HepG2 (cell line): ENCODE results near the gene TUFM. TPM values are rescaled to one million over a fixed set of nuclear protein-coding genes. Genes with fewer than 3 reads are reported as not detected.

ENCODE experiments used
- CHD4 ChIP-seq: fragments of 200-600 bp; sonication (generic); IDR thresholded peaks from 2 replicates; pipeline ENCODE4 v1.7.0; 2017; ENCODE audit warnings: mild to moderate bottlenecking, low read length, borderline replicate concordance
- ERF ChIP-seq: IDR thresholded peaks from 2 replicates; pipeline ENCODE4 v1.6.1; 2018; ENCODE audit warnings: missing biosample characterization, missing genetic modification reagents
- KMT2A ChIP-seq: sonication (generic); formaldehyde crosslinking; IDR thresholded peaks from 2 replicates; pipeline ENCODE4 v1.4.0; 2020; ENCODE audit warnings: missing genetic modification reagents
- MATR3 ChIP-seq: sonication (generic); formaldehyde crosslinking; IDR thresholded peaks from 2 replicates; pipeline ENCODE4 v1.4.0; 2020; ENCODE audit warnings: missing genetic modification reagents
- RAD21 ChIP-seq: fragments of 450-650 bp; formaldehyde crosslinking; IDR thresholded peaks from 2 replicates; pipeline ENCODE4 v1.5.0; 2020; ENCODE audit warnings: mild to moderate bottlenecking
- ZNF10 ChIP-seq: sonication (generic); formaldehyde crosslinking; IDR thresholded peaks from 2 replicates; pipeline ENCODE4 v1.4.0; 2020; ENCODE audit warnings: mild to moderate bottlenecking, low read depth, missing genetic modification reagents, borderline replicate concordance
- ZNF441 ChIP-seq: sonication (generic); formaldehyde crosslinking; IDR thresholded peaks from 2 replicates; pipeline ENCODE4 v1.7.0; 2021; ENCODE audit warnings: missing genetic modification reagents, borderline replicate concordance
- ZNF589 ChIP-seq: sonication (generic); formaldehyde crosslinking; conservative IDR thresholded peaks from 2 replicates; pipeline ENCODE4 v1.8.0; 2022; ENCODE audit warnings: mild to moderate bottlenecking, moderate library complexity, missing genetic modification reagents
- ZNF607 ChIP-seq: sonication (generic); formaldehyde crosslinking; IDR thresholded peaks from 2 replicates; pipeline ENCODE4 v1.5.1; 2020; ENCODE audit warnings: missing genetic modification reagents, mild to moderate bottlenecking, borderline replicate concordance
- ZNF749 ChIP-seq: sonication (generic); formaldehyde crosslinking; IDR thresholded peaks from 2 replicates; pipeline ENCODE4 v1.8.0; 2022; ENCODE audit warnings: mild to moderate bottlenecking, missing genetic modification reagents, moderate library complexity, borderline replicate concordance
- ZNF841 ChIP-seq: sonication (generic); formaldehyde crosslinking; IDR thresholded peaks from 2 replicates; pipeline ENCODE4 v1.8.1; 2023; ENCODE audit warnings: missing genetic modification reagents, borderline replicate concordance
- polyA plus RNA-seq, 8 experiments: library from polyadenylated mRNA; depleted of rRNA in 3 of 8; stranded (reverse) in 7 of 8; unstranded in 1 of 8; fragments of >200 nt; fragmentation: Illumina TruSeq in 4 of 8; extraction: Trizol in 4 of 8; gene quantifications; 2 replicates each; pipeline versions ENCODE4 v1.2.1 to v1.2.3, GENCODE V29; 2011 to 2016; ENCODE audit warnings: low read depth in 4 of 8, missing spikeins in 1 of 8, mixed read lengths in 1 of 8; ENCODE audit not compliant: insufficient read depth in 1 of 8
- total RNA-seq, 5 experiments: library from RNA; depleted of rRNA; stranded (reverse); fragments of >200 nt; fragmentation: Illumina TruSeq; extraction: Trizol; gene quantifications; 2 replicates each; pipeline ENCODE4 v1.2.3, GENCODE V29; 2016; ENCODE audit warnings: low read depth in 1 of 5
- TF ChIP-seq, protein P1 (sequence below): sonication (generic); formaldehyde crosslinking; IDR thresholded peaks from 2 replicates; pipeline ENCODE4 v1.8.0; 2022; ENCODE audit warnings: missing genetic modification reagents, mild to moderate bottlenecking, inconsistent platforms, borderline replicate concordance
- TF ChIP-seq, protein P2 (sequence below): sonication (generic); formaldehyde crosslinking; IDR thresholded peaks from 2 replicates; pipeline ENCODE4 v1.8.0; 2023; ENCODE audit warnings: mild to moderate bottlenecking, missing genetic modification reagents
- TF ChIP-seq, protein P3 (sequence below): sonication (generic); formaldehyde crosslinking; IDR thresholded peaks from one replicate; pipeline ENCODE4 v1.5.1; 2020; ENCODE audit warnings: mild to moderate bottlenecking, missing genetic modification reagents; ENCODE audit errors: not compliant biosample characterization
- TF ChIP-seq, protein P4 (sequence below): sonication (generic); formaldehyde crosslinking; conservative IDR thresholded peaks from 2 replicates; pipeline ENCODE4 v1.4.0; 2020; ENCODE audit warnings: missing genetic modification reagents

Gene TUFM
- total and polyA plus RNA-seq, 2 of the 13 experiments (the other 11 are each of a cell fraction or from before 2014, with no cell fraction given) = 206 to 298 TPM

DNA sequence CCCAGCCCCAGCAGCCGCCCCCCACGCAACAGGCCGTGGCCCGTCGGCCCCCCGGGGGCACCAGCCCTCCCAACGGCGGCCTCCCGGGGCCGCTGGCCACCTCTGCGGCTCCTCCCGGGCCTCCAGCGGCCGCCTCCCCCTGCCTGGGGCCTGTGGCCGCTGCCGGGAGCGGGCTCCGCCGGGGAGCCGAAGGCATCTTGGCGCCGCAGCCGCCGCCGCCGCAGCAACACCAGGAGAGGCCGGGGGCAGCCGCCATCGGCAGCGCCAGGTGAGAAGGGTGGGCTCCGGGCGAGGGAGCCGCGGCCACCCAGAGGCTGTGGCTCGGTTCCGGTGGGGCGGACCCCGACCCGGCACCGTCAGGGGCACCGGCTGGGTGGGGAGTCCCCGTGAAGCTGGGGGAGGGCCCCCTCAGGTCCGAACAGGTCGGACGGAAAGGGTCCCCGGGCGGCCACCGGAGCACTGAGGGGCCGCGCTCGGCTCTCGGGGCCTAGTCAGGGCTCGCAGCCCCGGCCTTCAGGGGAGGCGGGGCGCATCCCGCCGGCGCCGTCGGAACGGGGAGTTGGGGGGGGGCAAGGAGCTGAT lies 22.8 kb downstream of the TUFM start (continued):
- peak; percentile 15; the same call in 1 of the 2 replicates for TF ChIP-seq CHD4
- TF ChIP-seq, protein P1, sequence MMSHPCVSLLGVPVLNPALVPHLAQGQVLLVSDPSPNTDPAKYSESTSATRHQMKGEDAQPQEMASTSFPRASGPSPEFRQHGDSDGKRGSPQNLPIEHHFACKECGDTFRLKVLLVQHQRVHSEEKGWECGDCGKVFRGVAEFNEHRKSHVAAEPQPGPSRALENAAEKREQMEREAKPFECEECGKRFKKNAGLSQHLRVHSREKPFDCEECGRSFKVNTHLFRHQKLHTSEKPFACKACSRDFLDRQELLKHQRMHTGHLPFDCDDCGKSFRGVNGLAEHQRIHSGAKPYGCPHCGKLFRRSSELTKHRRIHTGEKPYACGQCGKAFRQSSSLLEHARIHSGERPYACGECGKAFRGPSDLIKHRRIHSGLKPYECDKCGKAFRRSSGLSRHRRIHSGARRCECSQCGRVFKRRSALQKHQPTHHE = no peak
- TF ChIP-seq ZNF441 (CRISPR knock-in tag) = peak; percentile 59; the same call in 1 of the 2 replicates
- peak; percentile 61; the same call in 1 of the 2 replicates for TF ChIP-seq ZNF607 (CRISPR knock-in tag)
- TF ChIP-seq, protein P2, sequence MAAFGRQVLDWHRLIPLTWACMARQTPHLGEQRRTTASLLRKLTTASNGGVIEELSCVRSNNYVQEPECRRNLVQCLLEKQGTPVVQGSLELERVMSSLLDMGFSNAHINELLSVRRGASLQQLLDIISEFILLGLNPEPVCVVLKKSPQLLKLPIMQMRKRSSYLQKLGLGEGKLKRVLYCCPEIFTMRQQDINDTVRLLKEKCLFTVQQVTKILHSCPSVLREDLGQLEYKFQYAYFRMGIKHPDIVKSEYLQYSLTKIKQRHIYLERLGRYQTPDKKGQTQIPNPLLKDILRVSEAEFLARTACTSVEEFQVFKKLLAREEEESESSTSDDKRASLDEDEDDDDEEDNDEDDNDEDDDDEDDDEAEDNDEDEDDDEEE (CRISPR knock-in tag) = peak; percentile 85; the same call in 1 of the 2 replicates
- peak; percentile 13; the same call in 1 of the 2 replicates for TF ChIP-seq KMT2A
- TF ChIP-seq, protein P3, sequence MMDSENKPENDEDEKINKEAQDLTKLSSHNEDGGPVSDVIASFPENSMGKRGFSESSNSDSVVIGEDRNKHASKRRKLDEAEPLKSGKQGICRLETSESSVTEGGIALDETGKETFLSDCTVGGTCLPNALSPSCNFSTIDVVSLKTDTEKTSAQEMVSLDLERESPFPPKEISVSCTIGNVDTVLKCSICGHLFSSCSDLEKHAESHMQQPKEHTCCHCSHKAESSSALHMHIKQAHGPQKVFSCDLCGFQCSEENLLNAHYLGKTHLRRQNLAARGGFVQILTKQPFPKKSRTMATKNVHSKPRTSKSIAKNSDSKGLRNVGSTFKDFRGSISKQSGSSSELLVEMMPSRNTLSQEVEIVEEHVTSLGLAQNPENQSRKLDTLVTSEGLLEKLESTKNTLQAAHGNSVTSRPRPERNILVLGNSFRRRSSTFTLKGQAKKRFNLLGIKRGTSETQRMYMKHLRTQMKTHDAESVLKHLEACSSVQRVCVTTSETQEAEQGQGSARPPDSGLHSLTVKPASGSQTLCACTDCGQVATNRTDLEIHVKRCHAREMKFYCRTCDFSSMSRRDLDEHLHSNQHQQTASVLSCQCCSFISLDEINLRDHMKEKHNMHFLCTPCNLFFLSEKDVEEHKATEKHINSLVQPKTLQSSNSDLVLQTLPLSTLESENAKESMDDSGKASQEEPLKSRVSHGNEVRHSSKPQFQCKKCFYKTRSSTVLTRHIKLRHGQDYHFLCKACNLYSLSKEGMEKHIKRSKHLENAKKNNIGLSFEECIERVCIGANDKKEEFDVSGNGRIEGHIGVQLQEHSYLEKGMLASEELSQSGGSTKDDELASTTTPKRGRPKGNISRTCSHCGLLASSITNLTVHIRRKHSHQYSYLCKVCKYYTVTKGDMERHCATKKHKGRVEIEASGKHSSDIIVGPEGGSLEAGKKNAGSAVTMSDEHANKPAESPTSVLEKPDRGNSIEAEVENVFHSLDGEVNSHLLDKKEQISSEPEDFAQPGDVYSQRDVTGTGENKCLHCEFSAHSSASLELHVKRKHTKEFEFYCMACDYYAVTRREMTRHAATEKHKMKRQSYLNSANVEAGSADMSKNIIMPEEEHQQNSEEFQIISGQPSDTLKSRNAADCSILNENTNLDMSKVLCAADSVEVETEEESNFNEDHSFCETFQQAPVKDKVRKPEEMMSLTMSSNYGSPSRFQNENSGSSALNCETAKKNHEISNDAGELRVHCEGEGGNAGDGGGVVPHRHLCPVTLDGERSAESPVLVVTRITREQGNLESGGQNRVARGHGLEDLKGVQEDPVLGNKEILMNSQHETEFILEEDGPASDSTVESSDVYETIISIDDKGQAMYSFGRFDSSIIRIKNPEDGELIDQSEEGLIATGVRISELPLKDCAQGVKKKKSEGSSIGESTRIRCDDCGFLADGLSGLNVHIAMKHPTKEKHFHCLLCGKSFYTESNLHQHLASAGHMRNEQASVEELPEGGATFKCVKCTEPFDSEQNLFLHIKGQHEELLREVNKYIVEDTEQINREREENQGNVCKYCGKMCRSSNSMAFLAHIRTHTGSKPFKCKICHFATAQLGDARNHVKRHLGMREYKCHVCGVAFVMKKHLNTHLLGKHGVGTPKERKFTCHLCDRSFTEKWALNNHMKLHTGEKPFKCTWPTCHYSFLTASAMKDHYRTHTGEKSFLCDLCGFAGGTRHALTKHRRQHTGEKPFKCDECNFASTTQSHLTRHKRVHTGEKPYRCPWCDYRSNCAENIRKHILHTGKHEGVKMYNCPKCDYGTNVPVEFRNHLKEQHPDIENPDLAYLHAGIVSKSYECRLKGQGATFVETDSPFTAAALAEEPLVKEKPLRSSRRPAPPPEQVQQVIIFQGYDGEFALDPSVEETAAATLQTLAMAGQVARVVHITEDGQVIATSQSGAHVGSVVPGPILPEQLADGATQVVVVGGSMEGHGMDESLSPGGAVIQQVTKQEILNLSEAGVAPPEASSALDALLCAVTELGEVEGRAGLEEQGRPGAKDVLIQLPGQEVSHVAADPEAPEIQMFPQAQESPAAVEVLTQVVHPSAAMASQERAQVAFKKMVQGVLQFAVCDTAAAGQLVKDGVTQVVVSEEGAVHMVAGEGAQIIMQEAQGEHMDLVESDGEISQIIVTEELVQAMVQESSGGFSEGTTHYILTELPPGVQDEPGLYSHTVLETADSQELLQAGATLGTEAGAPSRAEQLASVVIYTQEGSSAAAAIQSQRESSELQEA (CRISPR knock-in tag) = peak; percentile 93
- TF ChIP-seq ZNF841 (CRISPR knock-in tag) = peak; percentile 47; the same call in 1 of the 2 replicates
- TF ChIP-seq ERF (CRISPR knock-in tag) = 0 out of 2 replicates have a peak, but pooled peaks have one; percentile 5
- peak; percentile 90; the same call in 1 of the 2 replicates for TF ChIP-seq ZNF589 (CRISPR knock-in tag)
- no peak for TF ChIP-seq ZNF10 (CRISPR knock-in tag)
- TF ChIP-seq ZNF749 (CRISPR knock-in tag) = peak; percentile 6; the same call in 1 of the 2 replicates
- TF ChIP-seq RAD21 (CRISPR knock-in tag) = peak; percentile 47; the same call in 1 of the 2 replicates
- no peak for TF ChIP-seq MATR3 (CRISPR knock-in tag)
- TF ChIP-seq, protein P4, sequence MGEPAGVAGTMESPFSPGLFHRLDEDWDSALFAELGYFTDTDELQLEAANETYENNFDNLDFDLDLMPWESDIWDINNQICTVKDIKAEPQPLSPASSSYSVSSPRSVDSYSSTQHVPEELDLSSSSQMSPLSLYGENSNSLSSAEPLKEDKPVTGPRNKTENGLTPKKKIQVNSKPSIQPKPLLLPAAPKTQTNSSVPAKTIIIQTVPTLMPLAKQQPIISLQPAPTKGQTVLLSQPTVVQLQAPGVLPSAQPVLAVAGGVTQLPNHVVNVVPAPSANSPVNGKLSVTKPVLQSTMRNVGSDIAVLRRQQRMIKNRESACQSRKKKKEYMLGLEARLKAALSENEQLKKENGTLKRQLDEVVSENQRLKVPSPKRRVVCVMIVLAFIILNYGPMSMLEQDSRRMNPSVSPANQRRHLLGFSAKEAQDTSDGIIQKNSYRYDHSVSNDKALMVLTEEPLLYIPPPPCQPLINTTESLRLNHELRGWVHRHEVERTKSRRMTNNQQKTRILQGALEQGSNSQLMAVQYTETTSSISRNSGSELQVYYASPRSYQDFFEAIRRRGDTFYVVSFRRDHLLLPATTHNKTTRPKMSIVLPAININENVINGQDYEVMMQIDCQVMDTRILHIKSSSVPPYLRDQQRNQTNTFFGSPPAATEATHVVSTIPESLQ = 0 out of 2 replicates have a peak, but pooled peaks have one; percentile 34
